ENCODE data around the gene AHCYL2. TPM values are rescaled to one million over a fixed set of nuclear protein-coding genes. Genes with fewer than 3 reads are reported as not detected.

The AHCYL2 gene
- total RNA-seq, 1 donor from 2014 or later, result 19.9 TPM

DNA sequence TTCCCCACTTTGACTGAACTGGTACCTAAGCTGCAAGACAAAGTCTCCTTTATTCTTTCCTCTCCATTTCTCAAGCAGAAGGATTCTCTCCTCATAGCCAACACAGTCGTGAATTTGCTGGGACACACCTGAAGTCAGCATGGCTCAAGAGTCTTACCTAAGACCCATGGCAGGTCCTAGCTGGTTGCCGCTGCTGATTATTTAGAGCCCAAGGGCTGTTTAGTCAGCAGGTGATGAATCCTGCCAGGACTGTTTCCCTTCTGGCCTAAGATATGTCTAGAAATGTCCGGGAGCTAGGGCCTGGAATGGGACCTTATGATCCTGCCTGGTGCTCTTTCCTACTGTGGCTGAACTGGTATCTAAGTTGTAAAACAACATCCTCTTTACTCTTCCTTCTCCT lies 82.8 kb downstream of the AHCYL2 start:
- H3K27me3 Mint-ChIP-seq (ENCODE audit: unreplicated experiment), result no peaks in the 10 kb centered on the region
- H3K4me1 Mint-ChIP-seq (ENCODE audit: unreplicated experiment), result peaks cover 6% of the 10 kb centered on the region
- H3K36me3 Mint-ChIP-seq (ENCODE audit: low read depth, unreplicated experiment), result no peaks in the 10 kb centered on the region
- H3K4me3 Mint-ChIP-seq (ENCODE audit: unreplicated experiment), result no peak overlapping the region
- no peak overlapping the region for H3K27ac Mint-ChIP-seq (ENCODE audit: unreplicated experiment)
- no peak for DNase-seq (ENCODE audit: low spot score)
- TF ChIP-seq, protein P1, sequence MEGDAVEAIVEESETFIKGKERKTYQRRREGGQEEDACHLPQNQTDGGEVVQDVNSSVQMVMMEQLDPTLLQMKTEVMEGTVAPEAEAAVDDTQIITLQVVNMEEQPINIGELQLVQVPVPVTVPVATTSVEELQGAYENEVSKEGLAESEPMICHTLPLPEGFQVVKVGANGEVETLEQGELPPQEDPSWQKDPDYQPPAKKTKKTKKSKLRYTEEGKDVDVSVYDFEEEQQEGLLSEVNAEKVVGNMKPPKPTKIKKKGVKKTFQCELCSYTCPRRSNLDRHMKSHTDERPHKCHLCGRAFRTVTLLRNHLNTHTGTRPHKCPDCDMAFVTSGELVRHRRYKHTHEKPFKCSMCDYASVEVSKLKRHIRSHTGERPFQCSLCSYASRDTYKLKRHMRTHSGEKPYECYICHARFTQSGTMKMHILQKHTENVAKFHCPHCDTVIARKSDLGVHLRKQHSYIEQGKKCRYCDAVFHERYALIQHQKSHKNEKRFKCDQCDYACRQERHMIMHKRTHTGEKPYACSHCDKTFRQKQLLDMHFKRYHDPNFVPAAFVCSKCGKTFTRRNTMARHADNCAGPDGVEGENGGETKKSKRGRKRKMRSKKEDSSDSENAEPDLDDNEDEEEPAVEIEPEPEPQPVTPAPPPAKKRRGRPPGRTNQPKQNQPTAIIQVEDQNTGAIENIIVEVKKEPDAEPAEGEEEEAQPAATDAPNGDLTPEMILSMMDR (IDR thresholded peaks at IDR 0.05; ENCODE audit: unreplicated experiment), result no peak
- no peaks in the 10 kb centered on the region for H3K9me3 Mint-ChIP-seq (ENCODE audit: unreplicated experiment)

DNA sequence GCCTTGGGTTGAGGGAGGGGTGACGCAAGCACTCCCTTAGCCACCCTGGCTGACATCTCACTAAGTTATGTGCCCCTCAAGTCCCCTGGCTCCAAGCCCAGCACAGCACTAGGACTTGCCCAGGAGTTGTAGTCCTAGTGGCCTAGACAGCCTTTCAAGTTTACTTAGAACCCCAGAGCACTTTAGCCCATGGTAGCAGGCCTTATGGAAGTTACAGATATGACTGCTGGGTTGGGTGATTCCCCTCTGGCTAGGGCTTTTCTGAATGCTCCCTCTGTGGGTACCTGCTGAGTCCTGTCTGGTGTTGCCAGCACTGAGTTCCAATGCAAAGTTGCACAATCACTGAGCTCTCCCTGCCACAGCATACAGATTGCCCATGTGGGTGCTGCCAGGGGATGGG lies 83.2 kb downstream of the AHCYL2 start:
- TF ChIP-seq, protein P1 (IDR thresholded peaks at IDR 0.05; ENCODE audit: unreplicated experiment), result no peak
- DNase-seq (ENCODE audit: low spot score), result no peak
- Mint-ChIP-seq H3K27me3 (ENCODE audit: unreplicated experiment) (no peaks in the 10 kb centered on the region), H3K4me3 (ENCODE audit: unreplicated experiment) (peak overlapping the region; percentile 1), H3K9me3 (ENCODE audit: unreplicated experiment) (no peaks in the 10 kb centered on the region), H3K27ac (ENCODE audit: unreplicated experiment) (no peak overlapping the region), H3K4me1 (ENCODE audit: unreplicated experiment) (peaks cover 6% of the 10 kb centered on the region), H3K36me3 (ENCODE audit: low read depth, unreplicated experiment) (no peaks in the 10 kb centered on the region)

DNA sequence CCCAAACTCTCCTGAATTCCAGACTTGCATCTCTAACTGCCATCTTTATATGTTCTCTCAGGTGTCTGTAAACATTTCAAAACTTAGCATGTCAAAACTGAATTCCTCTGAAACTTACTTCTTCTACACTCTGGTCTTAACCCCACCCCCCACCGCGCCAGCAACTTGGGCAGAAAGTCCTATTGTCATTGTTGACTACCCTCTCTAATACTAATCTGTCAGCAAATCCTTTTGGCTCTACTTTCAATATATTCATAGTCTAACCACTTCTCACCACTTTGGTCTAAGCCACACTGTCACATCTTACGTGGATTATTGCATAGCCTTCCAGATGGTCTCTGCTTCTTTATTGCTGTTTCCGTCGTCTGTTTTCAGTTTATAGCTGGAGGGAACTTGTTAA lies 86.6 kb downstream of the AHCYL2 start:
- Mint-ChIP-seq H3K27ac (ENCODE audit: unreplicated experiment) (no peak overlapping the region), H3K4me1 (ENCODE audit: unreplicated experiment) (peaks cover 3% of the 10 kb centered on the region), H3K27me3 (ENCODE audit: unreplicated experiment) (no peaks in the 10 kb centered on the region), H3K4me3 (ENCODE audit: unreplicated experiment) (no peak overlapping the region), H3K36me3 (ENCODE audit: low read depth, unreplicated experiment) (no peaks in the 10 kb centered on the region), H3K9me3 (ENCODE audit: unreplicated experiment) (no peaks in the 10 kb centered on the region)
- TF ChIP-seq, protein P1 (IDR thresholded peaks at IDR 0.05; ENCODE audit: unreplicated experiment), result no peak
- DNase-seq (ENCODE audit: low spot score), result no peak

DNA sequence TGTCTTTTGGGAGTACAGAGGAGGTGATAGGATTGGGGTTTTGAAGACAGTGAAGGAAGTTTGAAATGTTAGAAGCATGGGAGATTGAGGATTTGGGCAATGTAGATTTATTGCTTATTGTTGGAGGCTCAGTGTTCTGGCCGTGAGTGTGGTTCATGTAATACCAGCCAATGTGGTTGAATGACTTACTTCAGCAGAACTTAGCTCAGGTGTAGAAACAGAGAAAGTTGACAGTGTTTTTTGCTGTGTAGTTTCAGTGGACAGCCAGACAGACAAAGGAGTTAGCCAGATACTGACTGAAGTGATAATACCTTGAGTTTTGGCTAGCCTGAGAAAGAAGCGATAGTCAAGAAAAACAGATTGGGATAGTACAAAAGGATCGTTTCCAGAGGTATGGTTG lies 88.5 kb downstream of the AHCYL2 start:
- Mint-ChIP-seq H3K36me3 (ENCODE audit: low read depth, unreplicated experiment) (no peaks in the 10 kb centered on the region), H3K4me3 (ENCODE audit: unreplicated experiment) (no peak overlapping the region), H3K9me3 (ENCODE audit: unreplicated experiment) (no peaks in the 10 kb centered on the region), H3K27me3 (ENCODE audit: unreplicated experiment) (no peaks in the 10 kb centered on the region), H3K27ac (ENCODE audit: unreplicated experiment) (no peak overlapping the region), H3K4me1 (ENCODE audit: unreplicated experiment) (no peaks in the 10 kb centered on the region)
- TF ChIP-seq, protein P1 (IDR thresholded peaks at IDR 0.05; ENCODE audit: unreplicated experiment), result no peak
- DNase-seq (ENCODE audit: low spot score), result no peak

DNA sequence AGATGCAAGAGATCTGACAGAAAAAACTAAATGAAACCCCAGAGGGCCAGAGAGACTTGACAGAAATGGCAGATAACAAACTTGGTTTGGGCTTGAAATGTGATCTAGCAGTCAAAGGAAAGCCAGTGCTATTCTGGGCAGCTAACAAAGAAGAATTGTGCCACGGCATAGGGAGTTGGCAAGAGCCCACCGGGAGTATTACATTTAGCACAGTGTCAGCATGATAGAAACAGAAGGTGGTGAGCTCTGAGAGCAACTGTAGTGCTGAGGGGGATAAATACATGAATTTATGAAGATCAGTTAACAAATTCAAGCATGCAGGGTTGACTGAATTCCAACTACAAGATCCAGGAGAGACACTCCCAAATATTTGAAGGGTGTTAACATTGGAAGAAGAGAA lies 91.1 kb downstream of the AHCYL2 start:
- H3K36me3 Mint-ChIP-seq (ENCODE audit: low read depth, unreplicated experiment), result no peaks in the 10 kb centered on the region
- H3K4me3 Mint-ChIP-seq (ENCODE audit: unreplicated experiment), result no peak overlapping the region
- no peak overlapping the region for H3K27ac Mint-ChIP-seq (ENCODE audit: unreplicated experiment)
- H3K9me3 Mint-ChIP-seq (ENCODE audit: unreplicated experiment), result no peaks in the 10 kb centered on the region
- no peaks in the 10 kb centered on the region for H3K4me1 Mint-ChIP-seq (ENCODE audit: unreplicated experiment)
- no peaks in the 10 kb centered on the region for H3K27me3 Mint-ChIP-seq (ENCODE audit: unreplicated experiment)
- TF ChIP-seq, protein P1 (IDR thresholded peaks at IDR 0.05; ENCODE audit: unreplicated experiment), result no peak
- DNase-seq (ENCODE audit: low spot score), result no peak

Measured in endothelial cell (in vitro differentiated cells).